ENCODE measurements around the gene ZSWIM5.

GRCh38 chr1:45244660-45245059, 38.3 kb upstream of the ZSWIM5 start:
- TF ChIP-seq POLR2AphosphoS5 (IDR thresholded peaks at IDR 0.05; ENCODE audit: low read depth, low read length) (no peak), TAF1 (IDR thresholded peaks at IDR 0.05; ENCODE audit: borderline replicate concordance, insufficient read depth, low read length) (no peak)

All from PFSK-1 (cell line).